ENCODE data around the gene RPS6KB1. TPM values are rescaled to one million over a fixed set of nuclear protein-coding genes. Genes with fewer than 3 reads are reported as not detected.
A peak's percentile ranks its signal among the peaks of the same experiment; 100 is the strongest.

Gene RPS6KB1
- total and polyA plus RNA-seq, 10 of the 15 experiments (the other 5 are each of a cell fraction or from before 2014, with no cell fraction given) = 6.6 to 33.2 (median 26.0) TPM

DNA sequence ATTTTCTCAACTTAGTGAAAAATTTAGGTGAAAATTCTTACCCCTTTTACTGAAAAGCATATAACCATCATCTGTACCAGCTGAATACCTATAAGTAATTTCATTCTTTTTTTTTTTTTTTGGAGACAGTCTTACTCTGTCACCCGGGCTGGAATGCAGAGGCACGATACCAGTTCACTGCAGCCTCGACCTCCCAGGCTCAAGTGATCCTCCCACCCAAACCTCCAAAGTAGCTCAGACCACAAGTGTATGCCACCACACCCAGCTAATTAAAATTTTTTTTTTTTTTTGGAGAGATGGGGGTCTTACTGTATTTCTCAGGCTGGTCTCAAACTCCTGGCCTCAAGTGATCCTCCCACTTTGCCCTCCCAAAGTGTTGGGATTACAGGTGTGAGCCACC, 34.0 kb upstream of the RPS6KB1 start:
- CTCF ChIA-PET = interaction anchor here (0.6 to 3.1 kb wide), 26 partner anchors 11 to 339 kb away, joined by 3 to 25 read pairs (median 5); partner anchors contain the start of genes PTRH2 and VMP1
- Histone ChIP-seq H3K9ac (ENCODE audit: control insufficient read depth, insufficient read depth, low read length) (no peak overlapping the region), H3K36me3 (ENCODE audit: control insufficient read depth in 2 of 2, insufficient read depth in 2 of 2, low read length in 1 of 2) (no peaks in the 10 kb centered on the region), H3K27ac (ENCODE audit: control insufficient read depth, insufficient read depth) (no peak overlapping the region), H3K4me2 (ENCODE audit: control insufficient read depth, insufficient read depth) (no peak overlapping the region), H3K27me3 (replicated peaks in 1 of 2; ENCODE audit: control insufficient read depth in 2 of 2, insufficient read depth in 2 of 2, low read length in 1 of 2) (no peaks in the 10 kb centered on the region), H4K20me1 (ENCODE audit: control insufficient read depth, insufficient read depth) (no peaks in the 10 kb centered on the region), H3K4me1 (ENCODE audit: control insufficient read depth, insufficient read depth, low read length) (no peaks in the 10 kb centered on the region), H3K4me3 (no peak overlapping the region), H3K9me3 (replicated peaks; ENCODE audit: control insufficient read depth, insufficient read depth, low read length) (no peaks in the 10 kb centered on the region), H3K79me2 (ENCODE audit: control insufficient read depth, insufficient read depth, low read length) (no peaks in the 10 kb centered on the region), H2AFZ (ENCODE audit: control insufficient read depth, low read depth, low read length) (no peak overlapping the region)
- no TSS peak for BruUV-seq (replicated peaks)
- SMC1A ChIA-PET (ENCODE audit: uncharacterized antibody, unreplicated experiment) = interaction anchor here (0.6 to 2.1 kb wide), 27 partner anchors 12 to 337 kb away, joined by 3 to 18 read pairs (median 5); partner anchors contain the start of genes PTRH2, TUBD1 and VMP1
- RAD21 ChIA-PET (ENCODE audit: unreplicated experiment) = interaction anchor here (0.9 to 3.7 kb wide), 17 partner anchors 10 to 548 kb away, joined by 3 to 24 read pairs (median 5); no protein-coding TSS in a partner anchor
- ATAC-seq (no peak), FAIRE-seq (no peak), DNase-seq (ENCODE audit: low read depth, low spot score) (no peak)
- intact Hi-C loops (cut with micrococcal nuclease; ENCODE audit: unreplicated experiment) (loop anchor here (1.0 kb wide), 2 partner anchors 106 to 112 kb away; no protein-coding TSS in a partner anchor), in situ Hi-C loops (cut with MboI) (no loop called here)
- POLR2A ChIA-PET = interaction anchor here (0.7 to 2.2 kb wide), 10 partner anchors 13 to 127 kb away, joined by 3 to 27 read pairs (median 4); no protein-coding TSS in a partner anchor
- WGBS (ENCODE audit: insufficient coverage, insufficient replicate concordance, low lambda C conversion rate, missing lambda C conversion rate) = 20% methylated on average over 1 of the region's 3 CpGs
- TF ChIP-seq SMAD5 (IDR thresholded peaks at IDR 0.05; ENCODE audit: low read depth) = no peak

DNA sequence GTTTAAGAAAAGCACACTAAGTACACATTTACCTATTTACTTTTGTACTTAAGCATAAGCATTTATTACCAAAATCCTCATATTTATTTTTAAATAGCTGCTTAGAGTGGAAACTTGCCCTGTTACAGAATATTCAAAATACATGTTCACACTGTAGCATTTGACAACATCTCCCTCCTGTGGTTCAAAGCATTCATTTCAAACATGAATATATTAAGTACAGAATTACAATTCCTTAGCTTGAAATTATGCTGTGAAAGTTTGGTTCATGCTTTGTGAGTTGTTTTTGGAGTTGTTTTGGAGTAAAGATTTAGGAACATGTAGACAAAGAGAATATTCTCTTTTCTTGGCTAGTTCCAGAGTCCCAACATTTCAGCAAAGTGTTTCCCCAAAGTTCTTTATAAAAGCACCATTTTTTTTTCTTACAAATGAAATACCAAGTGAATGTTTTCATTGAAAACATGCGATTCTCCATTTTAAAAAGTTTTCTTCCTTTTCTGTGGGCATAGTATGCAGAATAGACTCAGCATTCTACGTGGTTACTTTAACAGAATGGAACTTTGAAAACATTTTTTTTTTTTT, 33.4 kb upstream of the RPS6KB1 start:
- Histone ChIP-seq H3K4me3 (no peak overlapping the region), H3K79me2 (ENCODE audit: control insufficient read depth, insufficient read depth, low read length) (no peaks in the 10 kb centered on the region), H3K9ac (ENCODE audit: control insufficient read depth, insufficient read depth, low read length) (no peak overlapping the region), H3K27me3 (replicated peaks in 1 of 2; ENCODE audit: control insufficient read depth in 2 of 2, insufficient read depth in 2 of 2, low read length in 1 of 2) (no peaks in the 10 kb centered on the region), H3K36me3 (ENCODE audit: control insufficient read depth in 2 of 2, insufficient read depth in 2 of 2, low read length in 1 of 2) (no peaks in the 10 kb centered on the region), H3K27ac (ENCODE audit: control insufficient read depth, insufficient read depth) (no peak overlapping the region), H3K9me3 (replicated peaks; ENCODE audit: control insufficient read depth, insufficient read depth, low read length) (no peaks in the 10 kb centered on the region), H3K4me2 (ENCODE audit: control insufficient read depth, insufficient read depth) (no peak overlapping the region), H3K4me1 (ENCODE audit: control insufficient read depth, insufficient read depth, low read length) (no peaks in the 10 kb centered on the region), H4K20me1 (ENCODE audit: control insufficient read depth, insufficient read depth) (no peaks in the 10 kb centered on the region), H2AFZ (ENCODE audit: control insufficient read depth, low read depth, low read length) (no peak overlapping the region)
- in situ Hi-C loops (cut with MboI) = no loop called here
- BruUV-seq (replicated peaks) = TSS peak; percentile 69
- ATAC-seq = peak; percentile 84
- ChIA-PET SMC1A (ENCODE audit: uncharacterized antibody, unreplicated experiment) (interaction anchor here (0.6 to 2.1 kb wide), 31 partner anchors 12 to 337 kb away, joined by 3 to 18 read pairs (median 5); partner anchors contain the start of genes PTRH2, TUBD1 and VMP1), POLR2A (interaction anchor here (0.9 to 2.2 kb wide), 7 partner anchors 13 to 110 kb away, joined by 3 to 27 read pairs (median 4); no protein-coding TSS in a partner anchor), RAD21 (ENCODE audit: unreplicated experiment) (interaction anchor here (0.9 to 3.7 kb wide), 16 partner anchors 9 to 549 kb away, joined by 3 to 24 read pairs (median 5); no protein-coding TSS in a partner anchor), CTCF (interaction anchor here (0.6 to 3.1 kb wide), 26 partner anchors 10 to 340 kb away, joined by 3 to 25 read pairs (median 5); partner anchors contain the start of genes PTRH2 and VMP1)
- no peak for DNase-seq (ENCODE audit: low read depth, low spot score)
- intact Hi-C loops (cut with micrococcal nuclease; ENCODE audit: unreplicated experiment) = loop anchor here (1.0 kb wide), 2 partner anchors 106 to 112 kb away; no protein-coding TSS in a partner anchor
- peak; percentile 57 for FAIRE-seq
- WGBS (ENCODE audit: insufficient coverage, insufficient replicate concordance, low lambda C conversion rate, missing lambda C conversion rate) = 49% methylated on average over 2 of the region's 2 CpGs
- TF ChIP-seq YBX1 (IDR thresholded peaks at IDR 0.05) (no peak), WRNIP1 (IDR thresholded peaks at IDR 0.05; ENCODE audit: borderline replicate concordance, low read depth, low read length) (no peak), KLF5 (IDR thresholded peaks at IDR 0.05; ENCODE audit: partially characterized antibody) (no peak)
- TF ChIP-seq, protein P1, sequence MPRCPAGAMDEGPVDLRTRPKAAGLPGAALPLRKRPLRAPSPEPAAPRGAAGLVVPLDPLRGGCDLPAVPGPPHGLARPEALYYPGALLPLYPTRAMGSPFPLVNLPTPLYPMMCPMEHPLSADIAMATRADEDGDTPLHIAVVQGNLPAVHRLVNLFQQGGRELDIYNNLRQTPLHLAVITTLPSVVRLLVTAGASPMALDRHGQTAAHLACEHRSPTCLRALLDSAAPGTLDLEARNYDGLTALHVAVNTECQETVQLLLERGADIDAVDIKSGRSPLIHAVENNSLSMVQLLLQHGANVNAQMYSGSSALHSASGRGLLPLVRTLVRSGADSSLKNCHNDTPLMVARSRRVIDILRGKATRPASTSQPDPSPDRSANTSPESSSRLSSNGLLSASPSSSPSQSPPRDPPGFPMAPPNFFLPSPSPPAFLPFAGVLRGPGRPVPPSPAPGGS (IDR thresholded peaks at IDR 0.05; ENCODE audit: borderline replicate concordance, insufficient read depth, low read depth, low read length, poor library complexity, severe bottlenecking) = no peak
- TF ChIP-seq, protein P2, sequence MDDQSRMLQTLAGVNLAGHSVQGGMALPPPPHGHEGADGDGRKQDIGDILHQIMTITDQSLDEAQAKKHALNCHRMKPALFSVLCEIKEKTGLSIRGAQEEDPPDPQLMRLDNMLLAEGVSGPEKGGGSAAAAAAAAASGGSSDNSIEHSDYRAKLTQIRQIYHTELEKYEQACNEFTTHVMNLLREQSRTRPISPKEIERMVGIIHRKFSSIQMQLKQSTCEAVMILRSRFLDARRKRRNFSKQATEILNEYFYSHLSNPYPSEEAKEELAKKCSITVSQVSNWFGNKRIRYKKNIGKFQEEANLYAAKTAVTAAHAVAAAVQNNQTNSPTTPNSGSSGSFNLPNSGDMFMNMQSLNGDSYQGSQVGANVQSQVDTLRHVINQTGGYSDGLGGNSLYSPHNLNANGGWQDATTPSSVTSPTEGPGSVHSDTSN (IDR thresholded peaks at IDR 0.05; ENCODE audit: insufficient replicate concordance, low read depth, low read length) = no peak

Data from GM12878 (cell line).